Endothelial cell of umbilical vein (primary cell): ENCODE data around the gene DHRS4. TPM values are rescaled to one million over a fixed set of nuclear protein-coding genes. Genes with fewer than 3 reads are reported as not detected.
"Not testable (repeated sequence)": the region's sequence is repeated elsewhere in the genome, so short reads cannot be mapped to it uniquely, and the experiment has no call there.

Source experiments
- BruUV-seq: library from RNA; stranded (reverse); fragments of 400-500 nt; replicated peaks from 2 replicates; lab custom pipeline; 2021; lab: Mats Ljungman, UMichigan
- CTCF ChIA-PET: fragments of 300-600, 350-600 bp; sonication (Branson Sonifier 250); formaldehyde crosslinking; loops from one replicate; lab custom pipeline; 2021; ENCODE audit warnings: antibody characterized with exemption, inconsistent platforms; lab: Charles Lee
- POLR2A ChIA-PET: fragments of 300-600, 350-600 bp; sonication (Branson Sonifier 250); formaldehyde crosslinking; loops from one replicate; lab custom pipeline; 2021; ENCODE audit warnings: antibody characterized with exemption, inconsistent platforms; lab: Charles Lee
- DNase-seq: peaks from one replicate; pipeline ENCODE4 v3.0.0-alpha.2; 2011; ENCODE audit warnings: low read depth, low spot score
- FAIRE-seq: peaks from 2 replicates; lab custom pipeline; 2011; peaks lifted over from hg19 to GRCh38; lab: Jason Lieb, UNC
- H2AFZ ChIP-seq: 2 replicates; pipeline ENCODE4 v1.6.0; 2012; ENCODE audit warnings: low read depth, low read length, control low read depth, inconsistent platforms
- H3K27ac ChIP-seq: 2 replicates; pipeline ENCODE4 v1.5.1; 2011; ENCODE audit warnings: low read depth, mild to moderate bottlenecking, control low read depth, low read length, moderate library complexity; ENCODE audit not compliant: insufficient read depth
- H3K27me3 ChIP-seq, 2 experiments: 2 replicates each; pipeline versions ENCODE4 v1.6.0 to v1.6.1; 2011; ENCODE audit warnings: low read length in 2 of 2, mixed read lengths in 1 of 2; ENCODE audit not compliant: control insufficient read depth in 2 of 2, insufficient read depth in 2 of 2
- H3K36me3 ChIP-seq, 2 experiments: 2 replicates in 1 of 2; 3 replicates in 1 of 2; pipeline ENCODE4 v1.5.1; 2011; ENCODE audit warnings: low read length in 2 of 2, mild to moderate bottlenecking in 1 of 2, moderate library complexity in 1 of 2; ENCODE audit not compliant: control insufficient read depth in 2 of 2, insufficient read depth in 2 of 2; ENCODE audit errors: extremely low read depth in 1 of 2
- H3K4me1 ChIP-seq: 3 replicates; pipeline ENCODE4 v1.5.1; 2011; ENCODE audit warnings: mild to moderate bottlenecking, low read length; ENCODE audit not compliant: control insufficient read depth, insufficient read depth; ENCODE audit errors: extremely low read depth
- H3K4me2 ChIP-seq: 2 replicates; pipeline ENCODE4 v1.6.1; 2011; ENCODE audit warnings: low read length, control low read depth, mixed read lengths; ENCODE audit not compliant: insufficient read depth
- H3K4me3 ChIP-seq, 3 experiments: fragments of 200-600 bp in 1 of 3; sonication (generic), shearing (Covaris generic) in 1 of 3; replicated peaks in 1 of 3; 2 replicates each; pipeline ENCODE4 v1.5.1; 2011 to 2016; ENCODE audit warnings: control low read depth in 3 of 3, low read length in 3 of 3, mild to moderate bottlenecking in 2 of 3, inconsistent platforms in 1 of 3, low read depth in 1 of 3, moderate library complexity in 1 of 3; ENCODE audit not compliant: insufficient read depth in 1 of 3
- H3K79me2 ChIP-seq: 2 replicates; pipeline ENCODE4 v1.6.0; 2012; ENCODE audit warnings: low read length, inconsistent platforms; ENCODE audit not compliant: control insufficient read depth, insufficient read depth
- H3K9ac ChIP-seq: replicated peaks from 2 replicates; pipeline ENCODE3; 2011; ENCODE audit warnings: low read length, control low read depth; ENCODE audit not compliant: insufficient read depth; ENCODE audit errors: extremely low read depth
- H3K9me1 ChIP-seq: replicated peaks from 3 replicates; pipeline ENCODE4 v1.6.0; 2011; ENCODE audit warnings: mild to moderate bottlenecking, low read length; ENCODE audit not compliant: control insufficient read depth, insufficient read depth; ENCODE audit errors: extremely low read depth
- H3K9me3 ChIP-seq: replicated peaks from 2 replicates; pipeline ENCODE4 v1.5.1; 2012; ENCODE audit warnings: low read length, inconsistent platforms; ENCODE audit not compliant: control insufficient read depth, insufficient read depth
- H4K20me1 ChIP-seq: replicated peaks from 2 replicates; pipeline ENCODE3; 2011; ENCODE audit warnings: mild to moderate bottlenecking, low read length; ENCODE audit not compliant: control insufficient read depth, insufficient read depth; ENCODE audit errors: extremely low read depth
- CTCF ChIP-seq, 2 donors: IDR thresholded peaks; 1 replicate in 1 of 2; 2 replicates in 1 of 2; pipeline ENCODE4 v1.5.1; 2011; ENCODE audit warnings: low read length in 2 of 2, mild to moderate bottlenecking in 2 of 2, moderate library complexity in 2 of 2, control low read depth in 1 of 2, inconsistent platforms in 1 of 2, low read depth in 1 of 2; ENCODE audit not compliant: insufficient read depth in 1 of 2; ENCODE audit errors: extremely low read depth in 1 of 2
- EZH2 ChIP-seq: IDR thresholded peaks from 2 replicates; pipeline ENCODE4 v1.6.1; 2012; ENCODE audit warnings: borderline replicate concordance, low read depth, mild to moderate bottlenecking, moderate library complexity, low read length, inconsistent platforms; ENCODE audit not compliant: severe bottlenecking
- FOS ChIP-seq: IDR thresholded peaks from 2 replicates; pipeline ENCODE4 v1.6.1; 2011; ENCODE audit warnings: mild to moderate bottlenecking, low read length, moderate library complexity, borderline replicate concordance; ENCODE audit not compliant: insufficient read depth
- GATA2 ChIP-seq: IDR thresholded peaks from 2 replicates; pipeline ENCODE4 v1.7.0; 2011; ENCODE audit warnings: low read depth, mild to moderate bottlenecking, moderate library complexity, mixed read lengths, low read length; ENCODE audit not compliant: insufficient read length, insufficient read depth
- JUN ChIP-seq: IDR thresholded peaks from 2 replicates; pipeline ENCODE4 v1.6.1; 2011; ENCODE audit warnings: borderline replicate concordance, low read depth; ENCODE audit not compliant: insufficient read length, insufficient read depth
- MAX ChIP-seq: IDR thresholded peaks from 2 replicates; pipeline ENCODE4 v1.6.1; 2011; ENCODE audit not compliant: insufficient read depth, insufficient read length
- MYC ChIP-seq: IDR thresholded peaks from one replicate; pipeline ENCODE4 v1.6.1; 2011; ENCODE audit warnings: mild to moderate bottlenecking, low read depth, low read length
- POLR2A ChIP-seq: IDR thresholded peaks from 2 replicates; pipeline ENCODE4 v1.6.1; 2012; ENCODE audit warnings: low read depth, mild to moderate bottlenecking, control low read depth, low read length
- POLR2AphosphoS5 ChIP-seq: IDR thresholded peaks from 2 replicates; pipeline ENCODE4 v1.6.1; 2012; ENCODE audit warnings: low read depth, mild to moderate bottlenecking, control low read depth, low read length, moderate library complexity; ENCODE audit not compliant: insufficient read depth
- dilution Hi-C: fragments of 300-500 bp; cut with MboI; formaldehyde crosslinking; loops from one replicate; pipeline ENCODE4 v1.15.0; 2019; ENCODE audit warnings: low sequenced_read_pairs; ENCODE audit not compliant: extremely low pct_ligation_motif_present
- intact Hi-C: fragments of 100-400 bp; cut with micrococcal nuclease; formaldehyde crosslinking; loops from one replicate; pipeline ENCODE4 v1.10.0; 2022
- polyA plus RNA-seq, 4 experiments: library from polyadenylated mRNA; depleted of rRNA in 3 of 4; stranded (reverse) in 3 of 4; unstranded in 1 of 4; fragments of >200 nt; gene quantifications; 2 replicates each; pipeline versions ENCODE4 v1.2.1 to v1.2.3, GENCODE V29; 2011 to 2012; ENCODE audit warnings: missing spikeins in 1 of 4
- total RNA-seq: library from RNA; stranded (reverse); gene quantifications from 2 replicates; pipeline ENCODE4 v1.2.3, GENCODE V29; 2021

Gene DHRS4
- total and polyA plus RNA-seq, 2 donors (not counting 3 experiments of a cell fraction or from before 2014, with no cell fraction given): 19.2 to 32.0 TPM

GRCh38 chr14:23942587-23942986 lies 11.0 kb upstream of the DHRS4 start:
- POLR2A ChIA-PET: no interaction called here
- CTCF ChIA-PET: interaction anchor here (1.2 to 1.4 kb wide), 2 partner anchors 12 to 310 kb away, joined by 3 to 4 read pairs; no protein-coding TSS in a partner anchor
- dilution Hi-C loops: no loop called here
- Histone ChIP-seq H4K20me1 (no peaks in the 10 kb centered on the region), H3K9me3 (no peaks in the 10 kb centered on the region), H3K36me3 (no peaks in the 10 kb centered on the region), H3K9ac (no peak overlapping the region), H3K27ac (no peak overlapping the region), H2AFZ (no peak overlapping the region), H3K9me1 (no peaks in the 10 kb centered on the region), H3K4me2 (no peak overlapping the region), H3K4me3 (no peak overlapping the region), H3K79me2 (no peaks in the 10 kb centered on the region), H3K27me3 (no peaks in the 10 kb centered on the region), H3K4me1 (no peaks in the 10 kb centered on the region)
- no peak for TF ChIP-seq CTCF (IDR thresholded peaks at IDR 0.05; ENCODE audit: extremely low read depth in 1 of 2, insufficient read depth in 1 of 2, low read depth in 1 of 2, low read length in 2 of 2)
- TF ChIP-seq FOS: no peak
- no peak for TF ChIP-seq GATA2
- no peak for TF ChIP-seq EZH2
- TF ChIP-seq POLR2A: no peak
- no peak for TF ChIP-seq POLR2AphosphoS5
- no peak for TF ChIP-seq JUN
- TF ChIP-seq MYC: no peak
- TF ChIP-seq MAX: no peak
- no TSS peak for BruUV-seq
- intact Hi-C loops: no loop called here
- no peak for FAIRE-seq
- DNase-seq: no peak

GRCh38 chr14:23949069-23949468 lies 4.5 kb upstream of the DHRS4 start:
- H3K9me1 ChIP-seq, BruUV-seq, dilution Hi-C loops, FAIRE-seq, H2AFZ ChIP-seq, POLR2A ChIA-PET, H3K79me2 ChIP-seq, CTCF ChIA-PET, H3K4me3 ChIP-seq, H3K9me3 ChIP-seq, H3K36me3 ChIP-seq, H3K4me1 ChIP-seq, H3K27ac ChIP-seq, H3K9ac ChIP-seq, H4K20me1 ChIP-seq, intact Hi-C loops, DNase-seq, H3K4me2 ChIP-seq, H3K27me3 ChIP-seq: not testable (repeated sequence)
